GM18867 (cell line): ENCODE measurements around the gene CELA1.
"Not testable (repeated sequence)": the region's sequence is repeated elsewhere in the genome, so short reads cannot be mapped to it uniquely, and the experiment has no call there.

Experiments
- ATAC-seq: cut with Tn5 transposase; IDR thresholded peaks from one replicate; pipeline ENCODE4 v1.9.1; 2021; ENCODE audit warnings: mild to moderate bottlenecking, moderate library complexity; ENCODE audit not compliant: unreplicated experiment

CELA1 gene

DNA sequence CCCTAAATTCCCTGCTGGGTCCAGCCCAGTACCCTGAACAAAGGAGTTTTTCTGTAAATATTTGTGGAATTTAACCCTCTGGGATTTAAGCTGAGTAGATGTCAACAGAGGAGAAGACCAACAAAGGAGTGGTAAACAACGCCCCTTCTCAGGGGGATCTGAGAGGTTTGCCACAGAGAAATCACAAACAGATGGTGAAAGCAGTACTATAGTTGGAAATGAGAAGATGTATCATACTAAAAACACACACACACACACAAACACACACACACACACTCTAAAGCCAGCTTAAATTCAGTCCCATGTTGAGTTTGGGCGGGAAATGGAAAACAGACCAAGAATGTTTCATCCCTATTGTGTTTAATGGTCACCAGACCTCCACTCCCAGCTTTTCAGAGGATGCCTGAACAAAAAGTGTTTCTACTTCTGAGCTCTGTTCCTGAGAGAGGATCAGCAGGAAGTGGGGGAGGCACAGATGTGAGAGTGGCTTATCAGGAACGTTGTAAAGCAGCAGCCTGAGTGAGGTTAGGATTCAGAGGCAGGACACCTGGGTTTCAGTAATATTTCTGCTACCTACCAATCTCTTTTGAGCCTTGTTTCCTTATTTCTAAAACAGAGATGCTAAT is 25.7 kb downstream of the CELA1 start:
- no peak for ATAC-seq

DNA sequence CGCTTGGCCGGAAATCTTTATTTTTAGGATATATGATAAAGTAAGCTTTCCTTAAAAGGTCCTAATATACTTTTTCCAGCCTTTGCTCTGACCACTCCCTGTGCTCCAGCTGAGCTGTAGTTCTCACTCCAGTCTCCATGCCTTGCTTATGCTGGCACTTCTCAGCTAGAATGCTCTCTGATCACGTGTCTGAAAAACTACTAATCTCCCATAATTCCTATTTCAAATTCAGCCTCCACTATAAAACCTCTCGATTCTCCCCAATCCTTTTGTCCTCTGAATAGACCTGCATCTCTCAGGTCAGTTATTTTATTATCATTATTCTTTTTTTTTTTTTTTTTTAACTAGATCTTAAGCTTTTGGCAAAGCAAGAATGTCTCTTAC is 26.2 kb downstream of the CELA1 start:
- no peak for ATAC-seq

DNA sequence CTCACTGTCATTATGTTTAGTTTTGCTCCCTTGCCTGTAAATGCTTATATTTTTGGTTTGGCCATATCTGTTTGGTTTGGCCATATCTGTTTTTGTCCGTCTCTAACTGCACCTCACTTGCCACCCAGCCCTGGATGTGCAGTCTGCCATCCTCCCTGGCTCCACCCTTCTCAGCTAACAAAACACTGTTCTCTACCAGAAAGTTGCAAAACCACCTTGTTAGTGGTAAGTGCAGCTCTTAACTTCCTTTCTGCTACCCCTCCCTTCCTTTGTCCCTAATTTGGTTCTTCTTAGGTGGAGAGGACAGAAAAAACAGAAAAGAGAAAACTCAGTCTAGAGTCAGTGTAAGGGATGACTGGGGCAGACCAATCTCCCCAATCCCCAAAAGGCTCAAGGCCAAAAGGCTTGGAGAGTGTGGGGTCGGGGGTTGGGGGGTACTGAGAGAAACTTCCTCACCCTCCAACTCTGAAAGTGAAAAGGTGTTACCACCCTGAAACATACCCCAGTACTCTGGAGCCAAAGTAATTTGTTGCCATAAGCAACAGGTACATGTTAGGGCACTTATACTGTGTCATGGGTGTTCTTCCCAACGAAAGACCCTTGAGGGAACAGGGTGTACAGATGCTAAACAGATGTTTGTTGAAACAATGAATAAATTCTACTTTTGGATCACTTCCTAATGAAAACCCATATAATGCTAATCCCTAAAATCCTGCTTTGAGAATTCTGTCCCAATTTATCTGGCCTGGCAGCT is 27.5 kb downstream of the CELA1 start:
- ATAC-seq: peak; percentile 62

GRCh38 chr12:51318057-51318806 is 28.2 kb downstream of the CELA1 start:
- not testable (repeated sequence) for ATAC-seq

GRCh38 chr12:51311389-51311788 is 35.1 kb downstream of the CELA1 start:
- ATAC-seq: no peak

- ATAC-seq: no peak
Measured at GRCh38 chr12:51307655-51308593, 38.6 kb downstream of the CELA1 start.

DNA sequence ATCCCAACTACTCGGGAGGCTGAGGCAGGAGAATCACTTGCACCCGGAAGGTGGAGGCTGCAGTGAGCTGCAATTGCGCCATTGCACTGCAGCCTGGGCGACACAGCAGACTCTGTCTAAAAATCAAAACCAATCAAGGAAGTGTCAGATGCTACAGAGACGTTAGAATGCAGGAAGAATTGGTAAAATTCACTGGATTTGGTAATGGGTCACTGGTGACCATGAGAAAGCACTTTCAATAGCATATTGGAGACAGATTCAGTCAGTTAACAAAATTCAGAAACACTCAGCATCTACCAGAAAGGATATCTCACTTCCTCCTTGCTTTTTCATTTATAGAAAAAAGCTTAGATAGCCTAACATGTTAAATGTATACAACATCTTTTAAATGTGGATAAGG is 40.0 kb downstream of the CELA1 start:
- no peak for ATAC-seq

- ATAC-seq: not testable (repeated sequence)
Measured at GRCh38 chr12:51300768-51301167, 45.7 kb downstream of the CELA1 start.

- no peak for ATAC-seq
Measured at GRCh38 chr12:51295651-51296050, 50.8 kb downstream of the CELA1 start.

DNA sequence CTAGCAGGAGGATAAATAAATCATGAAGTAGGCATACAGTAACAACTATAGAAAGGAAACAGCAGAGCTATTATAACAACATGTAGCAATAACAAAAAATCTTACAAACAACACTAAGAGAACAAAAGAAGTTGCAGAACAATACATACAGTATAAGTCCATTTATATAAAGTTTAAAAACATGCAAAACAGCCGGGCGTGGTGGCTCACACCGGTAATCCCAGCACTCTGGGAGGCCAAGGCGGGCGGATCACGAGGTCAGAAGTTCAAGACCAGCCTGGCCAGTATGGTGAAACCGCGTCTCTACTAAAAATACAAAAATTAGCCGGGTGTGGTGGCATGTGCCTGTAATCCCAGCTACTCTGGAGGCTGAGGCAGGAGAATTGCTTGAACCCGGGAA is 52.4 kb downstream of the CELA1 start:
- not testable (repeated sequence) for ATAC-seq

- ATAC-seq: no peak
Measured at GRCh38 chr12:51293696-51294095, 52.8 kb downstream of the CELA1 start.

- not testable (repeated sequence) for ATAC-seq
Measured at GRCh38 chr12:51291603-51292513, 54.6 kb downstream of the CELA1 start.

DNA sequence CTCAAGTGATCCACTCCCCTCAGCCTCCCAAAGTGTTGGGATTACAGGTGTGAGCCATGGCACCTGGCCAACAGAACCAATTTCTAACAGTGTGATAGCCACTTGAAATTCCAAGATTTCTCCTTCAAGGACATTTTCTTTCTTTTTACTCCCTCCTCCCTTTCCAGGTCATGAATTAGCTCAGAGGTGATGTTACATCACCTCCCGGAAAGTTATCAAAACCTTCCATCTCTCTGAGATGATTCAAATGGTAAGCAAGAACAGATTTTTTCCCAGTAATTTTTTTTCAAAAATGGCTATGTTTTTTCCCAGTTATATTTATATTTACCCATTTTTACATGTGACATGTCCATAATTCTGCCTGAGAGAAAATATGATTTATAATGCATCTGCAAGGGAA is 60.6 kb downstream of the CELA1 start:
- no peak for ATAC-seq

GRCh38 chr12:51281202-51281924 is 65.1 kb downstream of the CELA1 start:
- no peak for ATAC-seq
